Esophagus muscularis mucosa (tissue), 4 donors: Measurements from ENCODE around the gene MRPS26.
"Not testable (repeated sequence)": the region's sequence is repeated elsewhere in the genome, so short reads cannot be mapped to it uniquely, and the experiment has no call there.

Experiments used
- CTCF ChIP-seq, 3 experiments: fragments of 200-600 bp in 2 of 3; fragments of 450-650 bp in 1 of 3; sonication (generic) in 2 of 3; IDR thresholded peaks; one replicate each; pipeline ENCODE4 v1.5.1; 2017 to 2019; ENCODE audit warnings: antibody characterized with exemption in 3 of 3, mild to moderate bottlenecking in 2 of 3, moderate library complexity in 1 of 3
- EP300 ChIP-seq: sonication (generic); formaldehyde crosslinking; IDR thresholded peaks from one replicate; pipeline ENCODE4 v1.6.1; 2017; ENCODE audit warnings: antibody characterized with exemption
- POLR2A ChIP-seq: fragments of 450-650 bp; IDR thresholded peaks from one replicate; pipeline ENCODE4 v1.6.1; 2017; ENCODE audit warnings: antibody characterized with exemption, moderate library complexity, mild to moderate bottlenecking, low read depth

DNA sequence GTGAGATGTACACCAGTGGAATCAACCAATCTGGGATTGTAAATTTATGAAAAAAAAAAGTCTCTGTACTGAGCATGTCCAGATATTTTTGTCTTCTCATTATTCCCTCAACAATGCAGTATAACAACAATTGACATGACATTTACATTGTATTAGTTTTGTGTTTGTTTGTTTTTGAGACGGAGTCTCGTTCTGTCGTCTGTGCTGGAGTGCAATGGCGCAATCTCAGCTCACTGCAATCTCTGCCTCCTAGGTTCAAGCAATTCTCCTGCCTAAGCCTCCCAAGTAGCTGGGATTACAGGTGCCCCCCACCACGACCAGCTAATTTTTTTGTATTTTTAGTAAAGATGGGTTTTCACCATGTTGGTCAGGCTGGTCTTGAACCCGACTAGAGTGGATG lies 29.5 kb downstream of the MRPS26 start:
- not testable (repeated sequence) for TF ChIP-seq EP300; POLR2A; CTCF (IDR thresholded peaks at IDR 0.05)
